ENCODE data around the gene CPVL.

- TF ChIP-seq POLR2A (IDR thresholded peaks at IDR 0.05) (no peak), CTCF (IDR thresholded peaks at IDR 0.05) (no peak)
These were observed 56.1 kb downstream of the CPVL start for GRCh38 chr7:29090151-29090805.

Data from tibial nerve (tissue), 3 donors.